ENCODE data around the gene XPO5. TPM values are rescaled to one million over a fixed set of nuclear protein-coding genes. Genes with fewer than 3 reads are reported as not detected.

XPO5 gene
- total and polyA plus RNA-seq, 11 donors: 6.0 to 22.4 (median 16.4) TPM

DNA sequence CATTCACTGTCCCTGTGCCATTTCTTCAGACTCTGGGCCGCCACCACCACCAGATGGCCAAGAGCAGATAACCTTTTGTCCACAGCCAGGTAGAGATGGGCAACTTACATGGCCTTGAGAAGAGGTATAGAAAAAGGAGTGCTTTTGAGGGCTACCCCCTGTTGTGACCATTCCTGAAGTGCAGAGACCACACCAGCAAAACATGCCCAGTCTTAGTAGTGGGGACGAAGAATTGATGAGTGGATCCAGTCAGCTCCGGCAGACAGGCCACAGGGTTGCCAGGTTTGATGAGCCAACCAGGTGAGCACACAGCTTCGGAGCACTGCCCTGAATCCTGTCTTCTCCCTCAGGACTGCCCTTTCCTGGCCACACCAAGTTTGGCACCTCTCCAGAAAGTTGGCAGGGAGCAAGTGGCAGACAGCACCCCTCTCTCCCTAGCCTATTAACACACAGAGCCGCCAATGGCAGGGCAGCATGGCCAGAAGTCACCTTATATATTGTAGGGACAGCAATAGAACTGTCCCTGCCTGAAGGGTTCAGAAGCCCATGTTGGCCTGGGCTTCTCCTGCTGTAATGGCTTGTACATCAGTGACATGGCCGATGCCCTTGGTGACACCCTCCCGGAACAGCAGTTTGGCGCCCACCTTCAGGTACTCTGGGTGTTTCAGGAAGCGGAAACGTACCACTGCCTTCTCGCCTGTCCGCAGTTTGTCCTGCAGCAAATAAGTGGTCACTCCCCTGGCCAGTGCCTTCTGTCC lies 45.4 kb upstream of the XPO5 start:
- no peak for DNase-seq
- 88 to 92% (median 90%) methylated on average over 11 to 12 of the region's 12 CpGs for WGBS, 4 donors
- no peak for TF ChIP-seq POLR2A (IDR thresholded peaks at IDR 0.05)
- TF ChIP-seq, protein P1, sequence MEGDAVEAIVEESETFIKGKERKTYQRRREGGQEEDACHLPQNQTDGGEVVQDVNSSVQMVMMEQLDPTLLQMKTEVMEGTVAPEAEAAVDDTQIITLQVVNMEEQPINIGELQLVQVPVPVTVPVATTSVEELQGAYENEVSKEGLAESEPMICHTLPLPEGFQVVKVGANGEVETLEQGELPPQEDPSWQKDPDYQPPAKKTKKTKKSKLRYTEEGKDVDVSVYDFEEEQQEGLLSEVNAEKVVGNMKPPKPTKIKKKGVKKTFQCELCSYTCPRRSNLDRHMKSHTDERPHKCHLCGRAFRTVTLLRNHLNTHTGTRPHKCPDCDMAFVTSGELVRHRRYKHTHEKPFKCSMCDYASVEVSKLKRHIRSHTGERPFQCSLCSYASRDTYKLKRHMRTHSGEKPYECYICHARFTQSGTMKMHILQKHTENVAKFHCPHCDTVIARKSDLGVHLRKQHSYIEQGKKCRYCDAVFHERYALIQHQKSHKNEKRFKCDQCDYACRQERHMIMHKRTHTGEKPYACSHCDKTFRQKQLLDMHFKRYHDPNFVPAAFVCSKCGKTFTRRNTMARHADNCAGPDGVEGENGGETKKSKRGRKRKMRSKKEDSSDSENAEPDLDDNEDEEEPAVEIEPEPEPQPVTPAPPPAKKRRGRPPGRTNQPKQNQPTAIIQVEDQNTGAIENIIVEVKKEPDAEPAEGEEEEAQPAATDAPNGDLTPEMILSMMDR (IDR thresholded peaks at IDR 0.05): no peak

DNA sequence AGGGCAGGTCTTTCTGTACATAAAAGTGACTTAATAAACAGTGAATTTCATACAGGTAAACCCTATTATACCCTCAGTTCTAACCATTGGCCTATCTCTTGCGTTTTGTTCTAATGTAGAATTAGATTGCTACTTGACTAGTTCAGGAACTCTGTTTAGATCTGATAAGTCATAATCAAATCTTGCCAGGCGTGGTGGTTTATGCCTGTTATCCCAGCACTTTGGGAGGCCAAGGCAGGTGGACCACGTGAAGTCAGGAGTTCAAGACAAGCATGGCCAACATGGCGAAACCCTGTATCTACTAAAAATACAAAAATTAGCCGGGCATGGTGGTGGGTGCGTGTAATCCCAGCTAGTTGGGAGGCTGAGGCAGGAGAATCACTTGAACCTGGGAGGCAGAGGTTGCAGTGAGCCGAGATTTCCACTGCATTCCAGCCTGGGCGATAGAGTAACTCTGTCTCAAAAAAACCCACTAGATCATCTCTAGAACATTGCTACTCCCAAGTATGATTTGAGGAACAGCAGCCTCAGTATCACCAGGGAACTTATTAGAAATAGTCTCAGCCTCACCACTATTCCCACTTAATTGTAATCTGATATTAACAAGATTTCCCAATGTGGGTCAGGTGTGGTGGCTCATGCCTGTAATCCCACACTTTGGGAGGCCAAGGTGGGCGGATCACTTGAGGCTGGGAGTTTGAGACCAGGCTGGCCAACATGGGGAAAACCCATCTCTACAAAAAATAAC lies 41.1 kb upstream of the XPO5 start:
- Histone ChIP-seq H3K27ac (no peak overlapping the region), H3K9me3 (no peaks in the 10 kb centered on the region), H3K36me3 (peaks cover 0 to 85% (median 63%) of the 10 kb centered on the region in 9 donors), H3K27me3 (no peaks in the 10 kb centered on the region), H3K4me3 (no peak overlapping the region), H3K4me1 (peaks cover 0 to 9% (median 0%) of the 10 kb centered on the region in 12 donors)
- no peak for TF ChIP-seq POLR2A (IDR thresholded peaks at IDR 0.05)
- no peak for ATAC-seq
- 94 to 96% (median 95%) methylated on average over 9 of the region's 9 CpGs for WGBS, 4 donors
- intact Hi-C loops (cut with DNase I): no loop called here
- DNase-seq: no peak

More for the DNA sequence above, 45.4 kb upstream of the XPO5 start:
- H3K4me3 ChIP-seq: no peak overlapping the region
- peak in 1 of 4 donors; percentile 7 for ATAC-seq
- intact Hi-C loops (cut with DNase I): no loop called here
- H3K4me1 ChIP-seq: peaks cover 0 to 9% (median under 1%) of the 10 kb centered on the region in 12 donors
- no peaks in the 10 kb centered on the region for H3K9me3 ChIP-seq
- no peak overlapping the region for H3K27ac ChIP-seq
- H3K36me3 ChIP-seq: peaks cover 2 to 87% (median 73%) of the 10 kb centered on the region in 9 donors
- no peaks in the 10 kb centered on the region for H3K27me3 ChIP-seq

DNA sequence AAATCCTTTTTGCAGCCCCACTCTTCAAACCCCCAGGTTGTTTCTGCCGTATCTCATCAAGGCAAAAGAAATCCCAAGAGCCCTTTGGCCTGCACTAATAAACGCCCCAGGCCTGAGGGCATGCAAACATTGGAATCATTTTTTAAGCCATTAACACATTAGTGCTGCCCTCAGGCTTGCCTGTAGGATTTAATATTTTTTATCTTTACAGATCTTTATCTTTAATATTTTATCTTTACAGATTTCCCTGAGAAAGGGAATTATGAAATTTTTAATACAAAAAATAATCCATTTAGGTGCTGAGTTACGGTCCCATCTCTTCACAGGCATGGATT lies 38.5 kb upstream of the XPO5 start:
- 86 to 90% (median 88%) methylated on average over 3 of the region's 3 CpGs for WGBS, 4 donors
- no peak for TF ChIP-seq POLR2A (IDR thresholded peaks at IDR 0.05)
- TF ChIP-seq, protein P1 (IDR thresholded peaks at IDR 0.05): no peak
- DNase-seq (no peak), ATAC-seq (no peak)
- intact Hi-C loops (cut with DNase I): no loop called here
- H3K9me3 ChIP-seq: no peaks in the 10 kb centered on the region
- peaks cover 0 to 84% (median 62%) of the 10 kb centered on the region in 9 donors for H3K36me3 ChIP-seq
- peaks cover 0 to under 1% (median 0%) of the 10 kb centered on the region in 12 donors for H3K4me1 ChIP-seq
- H3K27me3 ChIP-seq: no peaks in the 10 kb centered on the region
- H3K27ac ChIP-seq: no peak overlapping the region
- no peak overlapping the region for H3K4me3 ChIP-seq

DNA sequence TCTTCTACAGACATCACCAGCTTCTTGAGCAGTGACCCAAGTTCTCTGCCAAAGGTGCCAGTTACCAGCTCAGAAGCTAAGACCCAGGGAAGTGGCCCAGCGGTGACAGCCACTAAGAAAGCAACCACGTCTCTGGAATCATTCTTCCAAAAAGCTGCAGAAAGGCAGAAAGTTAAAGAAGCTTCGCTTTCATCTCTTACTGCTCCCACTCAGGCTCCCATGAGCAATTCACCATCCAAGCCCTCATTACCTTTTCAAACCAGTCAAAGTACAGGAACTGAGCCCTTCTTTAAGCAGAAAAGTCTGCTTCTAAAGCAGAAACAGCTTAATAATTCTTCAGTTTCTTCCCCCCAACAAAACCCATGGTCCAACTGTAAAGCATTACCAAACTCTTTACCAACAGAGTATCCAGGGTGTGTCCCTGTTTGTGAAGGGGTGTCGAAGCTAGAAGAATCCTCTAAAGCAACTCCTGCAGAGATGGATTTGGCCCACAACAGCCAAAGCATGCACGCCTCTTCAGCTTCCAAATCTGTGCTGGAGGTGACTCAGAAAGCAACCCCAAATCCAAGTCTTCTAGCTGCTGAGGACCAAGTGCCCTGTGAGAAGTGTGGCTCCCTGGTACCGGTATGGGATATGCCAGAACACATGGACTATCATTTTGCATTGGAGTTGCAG lies 38.0 kb upstream of the XPO5 start:
- H3K4me3 ChIP-seq: no peak overlapping the region
- H3K27ac ChIP-seq: no peak overlapping the region
- H3K36me3 ChIP-seq: peaks cover 0 to 84% (median 61%) of the 10 kb centered on the region in 9 donors
- DNase-seq (no peak), ATAC-seq (no peak)
- 95 to 98% (median 96%) methylated on average over 6 of the region's 6 CpGs for WGBS, 4 donors
- intact Hi-C loops (cut with DNase I): no loop called here
- TF ChIP-seq POLR2A (IDR thresholded peaks at IDR 0.05): no peak
- TF ChIP-seq, protein P1 (IDR thresholded peaks at IDR 0.05): no peak
- no peaks in the 10 kb centered on the region for H3K9me3 ChIP-seq
- H3K27me3 ChIP-seq: no peaks in the 10 kb centered on the region
- H3K4me1 ChIP-seq: peaks cover 0 to 4% (median 0%) of the 10 kb centered on the region in 12 donors
